Stimulated activated CD4-positive, alpha-beta T cell treated with anti-CD3 and anti-CD28 coated beads, Interleukin-4, amount 100 ng/mL, for 24 hours (primary cell): ENCODE data around the gene CNTFR.

Experiments used
- DNase-seq: peaks from one replicate; pipeline ENCODE4 v3.0.0-alpha.2; 2020

The CNTFR gene

DNA sequence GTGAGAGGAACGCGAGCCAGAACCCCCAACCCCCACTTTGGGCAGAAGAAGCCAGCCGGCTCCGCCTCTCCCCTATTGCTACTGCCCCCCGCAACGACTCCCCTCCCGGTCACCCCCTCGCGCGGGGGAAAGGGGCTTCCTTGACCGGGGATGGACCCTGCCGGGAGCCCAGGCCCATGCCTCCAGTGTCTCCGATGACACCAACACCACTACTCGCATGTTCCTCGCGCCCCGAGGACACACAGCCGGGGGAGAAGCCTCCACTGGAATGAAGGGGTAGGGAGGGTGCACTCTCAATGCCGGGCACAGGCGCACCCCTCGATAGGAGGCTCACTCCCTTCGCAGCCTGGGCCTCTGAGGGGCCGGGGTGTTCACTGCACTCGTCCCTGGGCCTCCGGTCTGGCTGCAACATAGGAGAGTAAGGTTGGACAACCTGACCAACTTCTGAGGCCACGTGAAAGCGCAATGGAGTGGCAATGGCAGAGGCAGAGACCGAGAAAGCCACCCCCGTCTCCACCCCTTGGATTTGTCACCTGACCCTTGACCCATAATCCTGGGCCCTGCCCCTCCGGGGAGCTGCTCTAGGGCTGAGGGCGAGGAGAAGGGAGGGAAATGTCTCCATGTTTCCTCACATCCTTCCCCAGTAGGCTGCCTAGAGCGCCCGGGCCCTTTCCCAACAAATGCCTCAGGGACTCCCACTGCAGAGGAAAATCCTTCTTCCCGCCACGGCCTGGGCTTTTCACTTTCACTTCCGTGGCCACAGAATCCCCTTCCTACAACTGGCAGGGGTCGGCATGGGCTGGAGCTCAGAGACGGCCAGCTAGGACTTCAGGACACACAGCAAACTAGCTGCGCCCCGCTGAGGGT is 1.1 kb upstream of the CNTFR start:
- DNase-seq: peak; percentile 18

GRCh38 chr9:34588671-34589635 is 571 bp downstream of the CNTFR start:
- no peak for DNase-seq

DNA sequence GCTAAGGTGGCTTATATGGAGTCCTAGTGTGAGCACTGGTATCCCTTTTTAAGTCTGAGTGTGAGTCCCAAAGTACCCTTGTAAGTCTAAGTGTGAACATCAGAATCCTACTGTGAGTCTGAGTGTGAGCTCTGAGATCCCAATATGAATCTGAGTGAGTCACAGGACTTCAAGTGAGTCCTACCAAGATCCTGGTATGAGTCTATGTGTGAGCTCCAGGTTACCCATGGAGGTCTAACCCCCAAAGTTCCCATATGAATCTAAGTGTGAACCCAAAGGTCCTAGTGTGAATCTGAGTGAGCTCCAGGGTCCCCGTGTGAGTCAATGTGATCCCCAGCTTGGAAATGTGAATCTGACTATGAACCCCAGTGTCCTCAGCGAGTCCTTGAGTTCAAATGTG is 2.3 kb downstream of the CNTFR start:
- no peak for DNase-seq

- no peak for DNase-seq
Measured at GRCh38 chr9:34585946-34586669, 3.4 kb downstream of the CNTFR start.

- no peak for DNase-seq
Measured at GRCh38 chr9:34584970-34585369, 4.6 kb downstream of the CNTFR start.

DNA sequence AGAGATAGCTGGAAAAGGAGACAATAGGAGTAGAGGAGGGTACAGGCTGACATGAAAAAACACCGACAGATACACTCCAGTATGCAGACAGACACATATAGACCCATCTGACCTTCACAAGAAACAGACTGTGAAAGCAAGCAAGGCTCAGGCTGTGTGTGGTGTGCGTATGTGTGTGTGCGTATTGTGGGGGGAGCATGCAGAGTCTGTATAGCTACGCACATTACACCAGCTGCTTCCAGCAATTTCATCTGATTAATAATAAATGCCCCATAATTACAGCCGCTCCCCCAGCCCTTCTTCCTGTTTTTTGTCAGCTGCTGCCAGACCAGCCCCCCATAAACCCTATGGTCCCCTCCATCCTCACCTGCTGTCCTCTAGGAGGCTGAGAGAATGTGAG is 6.7 kb downstream of the CNTFR start:
- no peak for DNase-seq

DNA sequence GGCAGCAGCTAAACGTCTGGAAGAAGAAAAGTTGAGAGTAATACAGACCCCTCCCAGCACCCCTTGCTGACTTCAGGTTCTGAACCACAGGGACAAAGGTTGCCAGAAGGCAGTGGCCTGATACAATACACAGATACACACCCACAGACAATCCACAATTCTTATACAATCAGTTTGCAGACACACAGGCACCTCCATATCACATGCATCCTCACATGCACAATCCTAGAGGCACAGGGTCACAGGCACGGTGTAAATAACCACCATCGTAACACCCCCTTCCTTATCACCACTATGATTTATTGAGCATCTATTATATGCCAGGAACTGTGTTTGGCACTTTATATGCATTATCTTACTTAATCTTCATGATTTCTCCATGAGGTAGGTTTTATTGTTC is 8.2 kb downstream of the CNTFR start:
- no peak for DNase-seq

GRCh38 chr9:34580358-34580757 is 9.2 kb downstream of the CNTFR start:
- DNase-seq: no peak

GRCh38 chr9:34579808-34580163 is 9.7 kb downstream of the CNTFR start:
- DNase-seq: no peak

GRCh38 chr9:34579104-34579807 is 10.3 kb downstream of the CNTFR start:
- DNase-seq: no peak

- DNase-seq: no peak
Measured at GRCh38 chr9:34578241-34579103, 11.1 kb downstream of the CNTFR start.

- DNase-seq: no peak
Measured at GRCh38 chr9:34577400-34578240, 11.9 kb downstream of the CNTFR start.

DNA sequence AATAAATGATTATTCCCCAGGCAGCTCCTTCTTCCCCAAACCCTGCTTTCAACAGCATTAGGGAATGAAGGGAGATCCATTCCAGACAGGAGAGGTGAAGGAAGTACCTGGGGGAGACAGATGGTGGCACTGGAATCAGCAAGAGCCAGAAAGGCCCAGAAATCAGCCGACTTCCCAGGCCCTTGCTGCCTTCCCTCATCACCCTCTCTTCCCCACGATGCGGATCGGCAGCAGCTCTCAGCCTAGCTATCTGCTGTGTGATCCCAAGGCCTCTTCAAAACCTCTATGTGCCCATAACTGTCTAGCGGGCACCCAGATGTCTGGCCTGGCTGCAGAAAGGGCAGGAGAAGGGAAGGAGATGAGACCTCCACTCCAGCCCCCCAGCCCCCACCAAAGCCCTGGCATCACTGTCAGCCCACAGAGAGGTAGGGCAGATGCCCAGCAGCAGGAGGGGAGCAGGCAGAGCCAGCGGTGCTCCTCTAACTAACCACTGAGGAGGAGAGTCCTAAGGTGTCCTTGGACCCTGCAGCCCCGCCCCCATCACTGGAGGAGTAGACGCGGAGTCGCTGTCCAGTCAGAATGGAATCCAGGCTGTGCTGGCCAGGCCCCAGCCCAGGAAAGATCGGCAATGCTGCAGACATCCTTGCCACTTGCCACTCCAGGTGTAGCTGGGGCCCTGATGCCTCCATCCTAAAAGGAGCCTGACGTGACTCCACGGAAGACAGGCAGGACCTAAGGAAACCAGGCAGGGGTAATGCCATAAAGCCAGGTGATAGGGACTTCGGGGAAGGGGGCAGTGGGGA is 12.7 kb downstream of the CNTFR start:
- no peak for DNase-seq

GRCh38 chr9:34575862-34576596 is 13.5 kb downstream of the CNTFR start:
- no peak for DNase-seq

GRCh38 chr9:34575241-34575640 is 14.3 kb downstream of the CNTFR start:
- DNase-seq: no peak

- no peak for DNase-seq
Measured at GRCh38 chr9:34574571-34574970, 15.0 kb downstream of the CNTFR start.

DNA sequence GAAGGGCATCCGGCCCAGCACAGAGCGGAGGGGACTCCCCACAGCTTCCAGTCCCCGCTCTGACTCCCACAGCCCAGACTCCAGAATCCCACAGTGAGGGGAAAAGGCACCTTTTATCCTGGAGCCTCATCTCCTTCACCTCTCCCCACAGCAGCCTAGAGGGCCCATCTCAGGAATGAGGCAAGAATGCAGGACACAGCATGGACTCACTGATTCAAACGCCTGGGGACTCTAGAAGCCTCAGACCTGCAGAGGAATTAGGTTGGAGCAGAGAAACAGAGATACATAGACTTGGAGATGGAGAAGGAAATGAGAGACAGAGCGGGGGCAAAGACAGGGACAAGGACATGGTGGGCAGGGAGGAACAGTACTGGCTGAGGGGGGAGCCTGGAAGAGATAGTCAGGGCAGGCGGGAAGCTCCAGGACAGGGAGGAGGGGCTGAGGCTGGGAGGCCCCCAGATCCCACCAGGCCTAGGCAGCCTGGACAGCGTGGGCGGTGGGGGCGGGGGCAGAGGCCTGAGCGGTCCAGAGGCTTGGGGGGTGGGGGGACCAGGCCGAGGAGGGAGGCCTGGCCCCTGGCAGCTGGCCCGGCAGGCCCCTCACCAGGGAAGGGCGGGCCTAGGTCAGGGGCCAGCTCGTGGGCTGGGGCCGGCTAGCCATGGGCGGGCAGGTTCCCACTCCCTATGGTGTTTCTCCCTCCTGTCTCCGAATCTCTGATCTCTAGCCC is 15.8 kb downstream of the CNTFR start:
- DNase-seq: no peak

GRCh38 chr9:34572628-34573027 is 16.9 kb downstream of the CNTFR start:
- no peak for DNase-seq
